ENCODE measurements around the gene APLF.

Gene APLF

DNA sequence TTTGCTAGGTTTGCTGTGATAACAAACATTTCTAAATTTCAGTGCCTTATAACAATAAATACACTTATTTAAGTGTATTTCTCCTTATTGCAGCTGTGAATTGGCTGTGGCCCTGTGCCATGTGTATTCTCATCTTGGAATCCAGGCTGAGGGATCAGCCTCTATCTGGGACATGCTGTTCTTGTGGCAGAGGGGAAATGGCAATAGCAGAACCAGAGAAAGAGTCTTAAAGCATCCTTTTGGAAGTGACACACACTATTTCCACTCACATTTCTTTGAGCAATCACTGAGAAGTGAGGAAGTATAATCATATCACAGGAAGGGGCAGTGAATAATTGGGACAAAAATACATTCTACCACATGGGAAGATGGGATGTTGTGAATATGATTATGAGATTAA lies 109.8 kb downstream of the APLF start:
- TF ChIP-seq, protein P1, sequence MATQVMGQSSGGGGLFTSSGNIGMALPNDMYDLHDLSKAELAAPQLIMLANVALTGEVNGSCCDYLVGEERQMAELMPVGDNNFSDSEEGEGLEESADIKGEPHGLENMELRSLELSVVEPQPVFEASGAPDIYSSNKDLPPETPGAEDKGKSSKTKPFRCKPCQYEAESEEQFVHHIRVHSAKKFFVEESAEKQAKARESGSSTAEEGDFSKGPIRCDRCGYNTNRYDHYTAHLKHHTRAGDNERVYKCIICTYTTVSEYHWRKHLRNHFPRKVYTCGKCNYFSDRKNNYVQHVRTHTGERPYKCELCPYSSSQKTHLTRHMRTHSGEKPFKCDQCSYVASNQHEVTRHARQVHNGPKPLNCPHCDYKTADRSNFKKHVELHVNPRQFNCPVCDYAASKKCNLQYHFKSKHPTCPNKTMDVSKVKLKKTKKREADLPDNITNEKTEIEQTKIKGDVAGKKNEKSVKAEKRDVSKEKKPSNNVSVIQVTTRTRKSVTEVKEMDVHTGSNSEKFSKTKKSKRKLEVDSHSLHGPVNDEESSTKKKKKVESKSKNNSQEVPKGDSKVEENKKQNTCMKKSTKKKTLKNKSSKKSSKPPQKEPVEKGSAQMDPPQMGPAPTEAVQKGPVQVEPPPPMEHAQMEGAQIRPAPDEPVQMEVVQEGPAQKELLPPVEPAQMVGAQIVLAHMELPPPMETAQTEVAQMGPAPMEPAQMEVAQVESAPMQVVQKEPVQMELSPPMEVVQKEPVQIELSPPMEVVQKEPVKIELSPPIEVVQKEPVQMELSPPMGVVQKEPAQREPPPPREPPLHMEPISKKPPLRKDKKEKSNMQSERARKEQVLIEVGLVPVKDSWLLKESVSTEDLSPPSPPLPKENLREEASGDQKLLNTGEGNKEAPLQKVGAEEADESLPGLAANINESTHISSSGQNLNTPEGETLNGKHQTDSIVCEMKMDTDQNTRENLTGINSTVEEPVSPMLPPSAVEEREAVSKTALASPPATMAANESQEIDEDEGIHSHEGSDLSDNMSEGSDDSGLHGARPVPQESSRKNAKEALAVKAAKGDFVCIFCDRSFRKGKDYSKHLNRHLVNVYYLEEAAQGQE (IDR thresholded peaks at IDR 0.05; ENCODE audit: insufficient read depth in 1 of 2, low read depth in 2 of 2, low read length in 2 of 2), result no peak
- TF ChIP-seq FOXP2 (optimal IDR thresholded peaks at IDR 0.05; ENCODE audit: borderline replicate concordance, extremely low read depth, extremely low read length, insufficient read depth) (no peak), SIN3A (IDR thresholded peaks at IDR 0.05; ENCODE audit: borderline replicate concordance, insufficient read depth, low read length) (no peak), TAF1 (IDR thresholded peaks at IDR 0.05; ENCODE audit: borderline replicate concordance, insufficient read depth, low read length) (no peak), POLR2AphosphoS5 (IDR thresholded peaks at IDR 0.05; ENCODE audit: low read depth, low read length) (no peak)

DNA sequence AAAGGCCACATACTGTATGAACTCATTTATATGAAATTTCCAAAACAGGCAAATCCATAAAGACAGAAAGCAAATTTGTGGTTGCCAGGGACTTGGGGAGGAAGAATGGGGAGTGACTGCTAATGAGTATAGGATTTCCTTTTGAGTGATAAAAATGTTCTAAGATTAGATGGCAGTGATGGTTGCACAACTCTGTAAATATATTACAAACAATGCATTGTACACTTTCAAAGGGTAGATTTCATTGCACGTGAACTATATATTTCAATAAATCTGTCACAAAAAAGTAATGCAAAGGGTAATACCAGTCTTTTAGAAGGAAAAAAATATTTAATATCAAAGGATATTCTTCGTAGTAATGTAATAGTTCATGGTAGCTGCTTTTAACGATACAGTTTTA lies 112.3 kb downstream of the APLF start:
- no peak for TF ChIP-seq POLR2AphosphoS5 (IDR thresholded peaks at IDR 0.05; ENCODE audit: low read depth, low read length)
- TF ChIP-seq, protein P1 (IDR thresholded peaks at IDR 0.05; ENCODE audit: insufficient read depth in 1 of 2, low read depth in 2 of 2, low read length in 2 of 2), result no peak
- TF ChIP-seq SIN3A (IDR thresholded peaks at IDR 0.05; ENCODE audit: borderline replicate concordance, insufficient read depth, low read length), result no peak

DNA sequence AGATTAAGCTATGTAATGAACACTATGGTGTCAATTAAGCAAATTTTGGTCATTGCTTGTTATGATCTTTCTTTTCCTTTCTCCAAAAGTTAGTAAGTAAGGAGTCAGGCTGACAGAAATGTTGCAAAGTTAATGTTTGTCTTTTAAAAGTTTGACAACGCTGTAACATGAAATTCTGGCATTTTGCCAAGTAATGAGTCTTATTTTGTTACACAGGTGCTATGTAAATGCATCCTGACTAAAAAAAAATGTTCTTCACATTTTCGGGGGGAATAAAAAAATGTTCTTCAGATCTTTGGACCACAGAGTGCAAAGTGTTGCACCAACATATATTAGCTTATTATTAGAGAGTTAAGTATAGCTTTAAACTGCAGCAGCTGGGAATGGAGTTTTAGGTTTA lies 121.2 kb downstream of the APLF start:
- TF ChIP-seq SIN3A (IDR thresholded peaks at IDR 0.05; ENCODE audit: borderline replicate concordance, insufficient read depth, low read length), result no peak
- no peak for TF ChIP-seq FOXP2 (optimal IDR thresholded peaks at IDR 0.05; ENCODE audit: borderline replicate concordance, extremely low read depth, extremely low read length, insufficient read depth)
- TF ChIP-seq TAF1 (IDR thresholded peaks at IDR 0.05; ENCODE audit: borderline replicate concordance, insufficient read depth, low read length), result no peak
- TF ChIP-seq, protein P1 (IDR thresholded peaks at IDR 0.05; ENCODE audit: insufficient read depth in 1 of 2, low read depth in 2 of 2, low read length in 2 of 2), result no peak
- no peak for TF ChIP-seq POLR2AphosphoS5 (IDR thresholded peaks at IDR 0.05; ENCODE audit: low read depth, low read length)

DNA sequence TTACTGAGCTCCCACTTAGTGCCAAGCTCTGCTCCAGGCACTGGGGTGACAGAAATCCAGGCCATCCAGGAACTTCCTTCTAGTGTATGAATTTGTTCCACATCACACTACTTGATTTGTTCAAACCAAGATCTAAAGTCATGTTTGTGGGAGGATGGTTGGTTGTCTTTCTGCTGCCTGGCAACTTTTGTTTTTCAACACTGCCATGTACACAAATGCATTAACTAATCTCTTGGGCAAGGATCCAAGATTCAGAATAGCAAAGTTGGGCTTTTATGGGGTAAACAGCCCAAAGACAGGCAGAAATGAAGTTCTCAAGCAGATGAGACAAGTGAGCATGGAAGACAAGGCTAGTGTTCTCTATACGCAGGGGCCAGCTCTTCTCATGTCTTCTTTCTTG lies 122.6 kb downstream of the APLF start:
- TF ChIP-seq POLR2AphosphoS5 (IDR thresholded peaks at IDR 0.05; ENCODE audit: low read depth, low read length) (no peak), FOXP2 (optimal IDR thresholded peaks at IDR 0.05; ENCODE audit: borderline replicate concordance, extremely low read depth, extremely low read length, insufficient read depth) (no peak), TAF1 (IDR thresholded peaks at IDR 0.05; ENCODE audit: borderline replicate concordance, insufficient read depth, low read length) (no peak), SIN3A (IDR thresholded peaks at IDR 0.05; ENCODE audit: borderline replicate concordance, insufficient read depth, low read length) (no peak)
- TF ChIP-seq, protein P1 (IDR thresholded peaks at IDR 0.05; ENCODE audit: insufficient read depth in 1 of 2, low read depth in 2 of 2, low read length in 2 of 2), result no peak

DNA sequence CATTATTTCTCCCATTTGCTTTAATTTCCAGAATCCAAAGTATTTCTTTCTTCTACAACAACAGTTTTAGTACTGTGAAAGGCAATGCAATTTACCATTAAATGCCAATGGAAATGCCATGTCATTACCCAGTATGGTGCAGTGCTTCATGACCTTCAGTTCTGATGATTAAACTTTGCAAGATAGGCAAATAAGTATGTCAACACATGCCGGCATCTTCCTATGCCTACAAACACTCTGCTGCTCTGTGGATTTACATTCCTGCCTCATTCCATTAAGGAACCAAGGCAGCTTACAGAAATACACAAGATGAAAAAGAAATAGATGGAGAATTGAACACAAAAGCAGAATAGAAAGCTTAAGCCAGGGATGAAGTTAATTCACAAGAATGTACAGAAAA lies 123.3 kb downstream of the APLF start:
- TF ChIP-seq POLR2AphosphoS5 (IDR thresholded peaks at IDR 0.05; ENCODE audit: low read depth, low read length) (no peak), SIN3A (IDR thresholded peaks at IDR 0.05; ENCODE audit: borderline replicate concordance, insufficient read depth, low read length) (no peak), FOXP2 (optimal IDR thresholded peaks at IDR 0.05; ENCODE audit: borderline replicate concordance, extremely low read depth, extremely low read length, insufficient read depth) (no peak), TAF1 (IDR thresholded peaks at IDR 0.05; ENCODE audit: borderline replicate concordance, insufficient read depth, low read length) (no peak)
- TF ChIP-seq, protein P1 (IDR thresholded peaks at IDR 0.05; ENCODE audit: insufficient read depth in 1 of 2, low read depth in 2 of 2, low read length in 2 of 2), result no peak

Data from PFSK-1 (cell line).